HG02870 (cell line): Measurements from ENCODE around the gene NOL4L.

Source experiments
- ATAC-seq: cut with Tn5 transposase; IDR thresholded peaks from one replicate; pipeline ENCODE4 v1.9.1; 2021; ENCODE audit warnings: mild to moderate bottlenecking, moderate library complexity; ENCODE audit not compliant: unreplicated experiment

NOL4L gene

DNA sequence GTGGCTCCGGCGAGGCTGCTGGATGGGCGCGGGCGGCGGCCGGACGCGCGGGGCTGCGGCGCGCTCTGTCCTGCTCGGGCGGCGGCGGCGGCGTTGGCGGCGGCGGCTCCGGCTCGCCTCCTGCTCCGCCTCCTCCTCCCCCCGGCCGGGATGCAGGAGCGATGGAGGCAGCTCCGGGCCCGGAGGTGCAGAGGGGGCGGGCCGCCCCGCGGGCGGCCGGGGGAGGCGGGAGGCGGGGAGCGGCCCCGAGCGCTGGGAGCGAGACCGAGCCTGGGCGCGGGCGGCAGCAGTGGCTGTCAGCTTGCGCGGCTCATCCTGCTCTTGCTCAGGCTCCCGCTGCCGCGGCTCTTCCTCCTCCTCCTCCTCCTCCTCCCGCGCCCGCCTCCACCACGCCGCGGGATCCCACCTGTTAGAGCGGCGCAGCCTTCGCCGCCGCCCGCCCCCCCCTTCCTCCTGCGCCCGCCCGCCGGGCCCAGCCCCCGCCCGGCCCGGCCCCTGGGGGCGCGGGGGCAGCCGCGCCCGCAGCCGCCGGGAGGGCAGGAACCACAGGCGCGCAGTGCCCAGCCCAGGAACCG, at the start of gene NOL4L:
Gene NOL4L (minus strand): TSS at position 323 of the 575 bp plus-strand sequence. CDS start 443 bp downstream, outside the sequence.
- ATAC-seq = no peak

DNA sequence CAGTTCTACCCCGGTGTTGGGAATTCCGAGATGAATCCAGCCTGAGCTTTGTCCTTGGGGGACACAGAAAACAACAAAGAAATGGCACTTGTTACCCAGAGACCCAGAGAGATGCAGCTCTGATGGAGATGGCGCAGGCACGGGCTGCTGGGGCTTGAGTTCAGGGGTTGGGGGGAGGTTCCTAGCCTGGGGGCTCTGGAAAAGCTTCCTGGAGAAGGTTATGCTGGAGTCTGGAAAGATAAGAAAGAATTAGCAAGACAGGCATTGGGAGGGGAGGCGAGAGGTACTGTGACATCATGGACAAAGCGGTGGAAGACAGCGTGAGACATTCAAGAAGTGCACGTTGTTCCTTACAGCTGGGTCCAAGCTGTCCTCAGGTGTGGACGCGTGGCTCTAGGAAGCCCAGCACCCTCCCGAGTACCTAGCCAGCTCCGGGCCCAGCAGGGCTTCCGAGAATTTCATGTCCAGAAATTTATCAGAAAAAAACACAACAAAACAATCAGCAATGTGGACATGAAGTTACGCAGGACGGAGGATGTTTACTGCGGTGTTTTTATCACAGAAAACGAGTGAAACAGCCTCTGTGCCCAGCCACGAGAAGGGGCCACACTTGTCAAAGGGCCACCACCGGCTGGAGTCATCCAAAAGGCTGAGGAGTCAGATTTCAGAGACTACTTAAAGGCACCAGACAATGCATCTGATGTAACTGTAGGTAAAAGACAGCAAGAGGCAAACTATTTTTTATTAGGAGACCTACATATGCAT, 49.1 kb upstream of the NOL4L start:
- no peak for ATAC-seq

DNA sequence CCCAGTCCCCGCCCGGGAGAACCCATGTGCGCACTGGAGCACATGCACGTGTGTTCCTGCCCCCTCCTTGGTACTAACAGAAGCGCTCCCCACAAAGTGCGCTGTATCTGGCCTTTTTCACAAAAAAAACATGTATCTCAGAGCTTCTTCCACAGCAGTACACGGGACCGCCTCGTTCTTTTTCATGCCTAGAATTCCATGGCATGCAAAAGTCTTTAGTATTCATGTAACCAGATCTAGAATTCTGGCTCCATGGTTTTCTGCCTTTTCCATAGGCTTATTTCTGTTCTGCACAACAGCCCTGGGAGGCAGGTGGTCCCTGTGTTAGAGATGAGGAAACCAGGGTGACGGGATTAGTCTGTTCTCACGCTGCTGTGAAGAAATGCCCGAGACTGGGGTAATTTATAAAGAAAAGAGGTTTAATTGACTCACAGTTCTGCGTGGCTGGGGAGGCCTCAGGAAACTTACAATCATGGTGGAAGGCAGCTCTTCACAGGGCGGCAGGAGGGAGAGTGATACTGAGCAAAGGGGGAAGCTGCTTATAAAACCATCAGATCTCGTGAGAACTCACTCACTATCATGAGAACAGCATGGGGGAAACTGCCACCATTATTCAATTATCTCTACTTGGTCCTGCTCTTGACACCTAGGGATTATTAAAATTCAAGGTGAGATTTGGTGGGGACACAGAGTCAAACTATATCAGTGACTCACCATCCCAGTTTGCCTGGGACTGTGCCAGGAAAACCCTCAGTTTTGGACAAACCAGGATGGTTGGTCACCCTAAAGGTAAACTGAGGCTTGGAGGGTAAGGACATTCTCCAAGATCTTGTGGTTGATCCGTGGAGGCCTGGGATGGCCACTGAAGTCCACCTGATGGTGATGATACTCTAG, 47.6 kb upstream of the NOL4L start:
- ATAC-seq = no peak

GRCh38 chr20:32631933-32632460, 46.9 kb upstream of the NOL4L start:
- ATAC-seq = no peak

DNA sequence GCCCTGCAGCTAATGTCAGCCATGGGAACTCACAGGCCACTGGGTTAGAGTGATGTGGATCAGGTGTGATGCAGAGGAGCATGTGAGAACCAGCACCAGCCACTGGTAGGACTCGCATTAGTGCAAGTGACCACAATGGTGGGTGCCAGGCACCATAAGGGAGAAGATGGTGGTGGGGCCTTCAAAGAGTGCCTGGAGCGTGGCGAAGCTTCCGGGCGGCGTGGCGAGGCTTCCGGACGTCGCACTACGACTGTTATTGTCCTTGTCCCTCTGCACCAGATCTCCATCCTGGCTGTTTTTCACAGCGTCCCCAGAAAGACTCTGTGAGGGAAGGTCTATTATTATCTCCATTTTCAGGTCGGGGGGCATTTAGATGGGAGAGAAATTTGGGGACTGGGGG, 44.7 kb upstream of the NOL4L start:
- ATAC-seq = no peak

DNA sequence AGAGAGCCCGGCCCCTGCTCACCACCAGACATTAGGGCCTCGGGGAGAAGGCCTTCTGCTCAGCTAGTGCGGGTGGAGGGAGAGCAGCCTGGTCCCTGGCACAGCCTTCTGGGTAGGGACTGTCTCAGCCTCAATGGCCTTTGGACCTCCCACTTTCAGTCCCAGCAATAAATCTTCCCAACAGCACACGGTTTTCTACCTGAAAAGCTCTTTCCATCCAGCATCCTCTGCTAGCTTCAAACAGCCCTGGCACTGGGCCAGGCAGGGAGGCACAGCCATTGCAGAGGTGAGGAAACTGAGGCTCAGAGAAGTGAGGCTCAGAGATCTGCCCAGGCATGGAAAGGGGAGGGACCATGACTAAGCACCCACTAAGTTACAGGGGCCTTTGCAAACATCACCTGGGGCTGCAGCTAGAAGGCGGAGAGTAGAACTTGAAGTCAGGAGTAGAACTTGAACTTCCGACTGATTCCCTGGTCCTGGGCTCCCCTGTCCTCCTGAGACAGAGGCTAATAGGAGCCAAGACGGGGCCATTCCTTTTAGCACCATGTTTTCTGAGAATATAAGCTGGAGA, 43.9 kb upstream of the NOL4L start:
- ATAC-seq = no peak

GRCh38 chr20:32626859-32627636, 41.9 kb upstream of the NOL4L start:
- peak; percentile 15 for ATAC-seq

DNA sequence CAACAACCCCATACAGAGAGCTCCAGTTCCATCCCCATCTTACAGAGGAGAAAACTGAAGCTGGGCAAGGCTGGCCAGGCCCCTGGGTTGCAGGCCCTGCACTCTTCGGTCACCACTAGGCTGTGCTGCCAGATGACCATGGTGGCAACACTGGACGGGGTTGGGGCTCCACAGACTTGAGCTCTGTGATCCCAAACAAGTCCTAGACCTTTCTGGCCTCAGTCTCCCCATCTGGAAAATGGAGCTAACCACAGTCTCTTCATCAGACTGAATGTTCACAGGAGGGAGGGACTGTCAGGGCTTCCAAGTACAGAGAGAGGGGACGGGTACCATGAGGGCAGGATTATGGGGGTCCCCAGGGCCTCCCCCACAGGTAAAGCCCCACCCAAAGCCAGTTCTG, 41.3 kb upstream of the NOL4L start:
- ATAC-seq = no peak

- no peak for ATAC-seq
Observed at GRCh38 chr20:32625996-32626395, 40.9 kb upstream of the NOL4L start.

- no peak for ATAC-seq
Observed at GRCh38 chr20:32624687-32625345, 39.7 kb upstream of the NOL4L start.

DNA sequence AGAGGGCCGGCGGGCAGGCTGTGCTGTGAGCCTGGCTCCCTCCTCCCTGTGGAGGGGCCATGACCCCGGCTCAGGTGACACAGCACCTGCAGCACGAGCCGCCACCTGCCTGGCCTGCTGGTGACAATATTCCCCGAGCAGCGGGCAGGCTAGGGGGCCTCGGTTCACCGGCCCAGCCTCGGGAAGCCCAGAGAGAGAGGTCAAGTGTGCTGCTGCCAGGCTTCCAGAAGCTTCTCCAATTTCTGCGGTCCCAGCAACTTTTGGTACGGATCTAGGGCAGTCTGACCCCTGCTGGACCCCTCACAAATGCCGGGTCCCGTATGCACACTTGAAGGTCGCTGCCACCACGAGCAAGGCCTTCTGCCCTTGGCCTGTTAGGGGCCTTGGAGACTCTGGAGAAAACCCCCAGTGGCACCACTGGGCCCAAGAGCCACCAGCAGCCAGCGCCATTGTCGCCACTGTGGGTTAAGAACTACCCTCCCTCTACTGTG, 38.6 kb upstream of the NOL4L start:
- no peak for ATAC-seq

DNA sequence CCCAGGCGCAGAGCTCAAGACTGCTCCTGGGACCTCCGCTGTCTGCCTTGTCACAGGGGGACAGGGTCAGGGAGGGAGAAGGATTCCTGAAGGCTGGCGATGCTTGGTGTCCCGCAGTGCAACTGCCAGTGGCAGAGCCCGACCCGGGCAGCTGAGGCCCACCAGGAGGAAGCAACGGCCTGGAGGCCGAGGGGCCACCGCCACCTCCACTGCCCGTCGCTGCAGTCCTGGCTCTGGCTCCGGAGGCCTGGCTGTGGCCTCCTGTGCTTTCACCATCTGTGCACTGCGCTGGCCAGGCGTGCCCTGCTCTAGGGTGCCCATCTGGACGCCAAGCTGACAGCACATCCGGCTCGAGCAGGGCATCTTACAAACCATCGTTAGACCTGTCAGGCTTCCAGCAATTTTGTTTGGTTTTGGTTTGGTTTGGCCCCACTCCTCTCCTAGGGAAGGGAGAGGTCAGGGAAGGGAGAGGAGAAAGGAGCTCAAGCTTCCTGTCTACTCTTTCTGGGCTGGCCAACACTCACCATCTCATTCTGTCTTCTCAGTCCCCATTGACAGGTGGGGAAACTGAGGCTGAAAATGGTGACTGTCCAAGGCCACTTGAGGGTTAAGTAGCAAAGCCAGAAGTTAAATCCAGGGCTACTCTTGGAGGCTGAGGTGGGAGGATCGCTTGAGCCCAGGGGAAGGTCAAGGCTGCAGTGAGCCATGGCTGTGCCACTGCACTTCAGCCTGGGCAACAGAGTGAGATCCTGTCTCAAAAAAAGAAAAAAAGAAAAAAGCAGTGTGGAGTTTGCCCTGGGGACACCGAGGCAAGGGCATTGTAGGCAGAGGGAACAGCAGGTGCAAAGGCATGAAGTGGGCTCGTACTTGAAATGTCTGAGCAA, 37.7 kb upstream of the NOL4L start:
- no peak for ATAC-seq

GRCh38 chr20:32621891-32622584, 36.9 kb upstream of the NOL4L start:
- no peak for ATAC-seq

GRCh38 chr20:32621071-32621890, 36.1 kb upstream of the NOL4L start:
- no peak for ATAC-seq

DNA sequence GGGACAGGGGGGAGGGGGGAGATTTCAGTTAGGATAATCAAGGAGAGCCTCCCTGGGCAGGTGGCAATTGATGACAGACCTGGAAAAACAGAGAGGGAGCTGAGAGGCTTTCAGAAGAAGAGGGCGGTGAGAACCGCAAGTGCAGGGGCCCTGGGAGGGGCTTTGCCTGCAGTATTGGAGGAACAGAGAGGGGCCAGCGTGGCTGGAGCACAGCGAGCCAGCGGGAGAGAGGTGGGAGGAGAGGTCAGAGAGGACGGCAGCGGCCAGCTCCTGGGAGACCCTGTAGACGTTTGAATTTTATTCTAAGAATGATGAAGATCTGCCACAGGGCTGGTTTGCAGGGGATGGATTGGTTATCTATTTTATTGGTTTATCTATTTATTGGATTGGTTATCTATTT, 34.5 kb upstream of the NOL4L start:
- ATAC-seq = no peak

GRCh38 chr20:32614772-32615171, 29.6 kb upstream of the NOL4L start:
- ATAC-seq = no peak

DNA sequence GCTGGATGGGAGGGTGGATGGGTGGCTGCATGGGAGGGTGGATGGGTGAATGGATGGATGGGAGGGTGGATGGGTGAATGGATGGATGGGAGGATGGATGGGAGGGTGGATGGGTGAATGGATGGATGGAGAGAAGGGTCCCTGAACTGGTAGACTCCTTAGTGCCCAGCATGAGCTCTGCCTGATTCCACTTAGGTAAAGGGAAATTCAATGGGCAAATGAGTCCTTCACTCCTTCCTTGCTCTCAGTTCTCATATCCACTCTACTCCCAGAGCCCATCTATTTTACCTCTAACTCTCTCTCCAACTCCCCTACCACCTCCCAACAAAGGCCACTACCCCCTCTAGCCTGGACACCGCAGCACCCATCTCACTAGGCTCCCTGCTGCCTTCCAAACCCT, 29.2 kb upstream of the NOL4L start:
- no peak for ATAC-seq
